Pancreas (tissue), 10 donors: ENCODE results near the gene DHRS2. TPM values are rescaled to one million over a fixed set of nuclear protein-coding genes. Genes with fewer than 3 reads are reported as not detected.
A peak's percentile ranks its signal among the peaks of the same experiment; 100 is the strongest.
"Not testable (repeated sequence)": the region's sequence is repeated elsewhere in the genome, so short reads cannot be mapped to it uniquely, and the experiment has no call there.

Experiments
- ATAC-seq, 4 donors: fragments of 200-7000 bp; cut with Tn5 transposase; one replicate each; pipeline versions ENCODE4 v1.8.0 to v1.9.1; 2020; ENCODE audit warnings: mild to moderate bottlenecking in 4 of 4, moderate library complexity in 4 of 4
- DNase-seq, 6 donors: peaks; one replicate each; pipeline ENCODE4 v3.0.0-alpha.2; 2020
- FAIRE-seq: peaks from 2 replicates; lab custom pipeline; 2012; peaks lifted over from hg19 to GRCh38; lab: Jason Lieb, UNC
- H3K27ac ChIP-seq, 4 donors: fragments of 200-600 bp; sonication (generic); 1 replicate in 3 of 4; 2 replicates in 1 of 4; pipeline versions ENCODE4 v1.5.0 to v1.8.0; 2020
- H3K27me3 ChIP-seq, 4 donors: fragments of 200-600 bp; one replicate each; pipeline ENCODE4 v1.8.0; 2021
- H3K36me3 ChIP-seq, 3 donors: fragments of 200-600 bp; sonication (generic) in 1 of 3; one replicate each; pipeline versions ENCODE4 v1.5.0 to v1.8.0; 2020 to 2021
- H3K4me1 ChIP-seq, 3 donors: fragments of 200-600 bp; one replicate each; pipeline ENCODE4 v1.8.0; 2021
- H3K4me3 ChIP-seq, 4 donors: fragments of 200-600 bp; sonication (generic) in 2 of 4; one replicate each; pipeline versions ENCODE4 v1.5.0 to v1.8.0; 2020 to 2021
- H3K9me3 ChIP-seq, 4 donors: fragments of 200-600 bp; one replicate each; pipeline ENCODE4 v1.8.0; 2021
- CTCF ChIP-seq, 4 donors: fragments of 200-600 bp; sonication (generic) in 3 of 4; IDR thresholded peaks; one replicate each; pipeline versions ENCODE4 v1.5.0 to v1.8.0; 2021; ENCODE audit warnings: antibody characterized with exemption in 4 of 4
- WGBS, 2 donors: extraction: QIAGEN DNeasy Blood & Tissue Kit; methylation state at CpG; one replicate each; pipeline ENCODE4 v1.1.7; 2013; 5-methylcytosine and 5-hydroxymethylcytosine counted together
- intact Hi-C, 3 donors: fragments of 100-400 bp; cut with DNase I; formaldehyde crosslinking; loops; one replicate each; pipeline versions ENCODE4 v1.11.1 to v1.14.2; 2022
- polyA plus RNA-seq, 2 donors: library from polyadenylated mRNA; stranded (reverse); fragments of 200-250 nt; gene quantifications; one replicate each; pipeline ENCODE4 v1.2.3, GENCODE V29; 2013
- total RNA-seq, 6 donors: library from RNA; stranded (reverse); fragmentation: NEBNext Ultra II Directional in 4 of 6; extraction: Animal tissue kit (Norgen Biotek cat#: 25700) in 4 of 6; gene quantifications; one replicate each; pipeline versions ENCODE4 v1.2.1 to v1.2.4, GENCODE V29; 2021 to 2023
- donor health status: healthy with polysubstance abuse.
- donor health status: DM: no; HTN: no; CAD: no; lungs with moderate emphysema.
- donor health status: DM: no; HTN: no; CAD: no.
- donor health status: control.
- donor health status: control.
- donor health status: Bipolar disorder and iron deficiency.
- donor health status: DM: yes; HTN: yes; CAD: no.
- donor health status: DM: no; HTN: no; CAD: no.
- donor health status: DM: no; HTN: no; CAD: no.
- donor health status: DM: yes; HTN: yes; CAD: no.

Gene DHRS2
- total and polyA plus RNA-seq, 8 donors = 0.43 to 21.6 (median 4.8) TPM

GRCh38 chr14:23672200-23672599 is 36.0 kb downstream of the DHRS2 start:
- no peak for ATAC-seq

GRCh38 chr14:23675337-23675736 is 39.2 kb downstream of the DHRS2 start:
- no peaks in the 10 kb centered on the region for H3K4me1 ChIP-seq
- WGBS, 2 donors = 61 to 69% methylated on average over 2 of the region's 2 CpGs

More at GRCh38 chr14:23672200-23672599, 36.0 kb downstream of the DHRS2 start:
- no peak for TF ChIP-seq CTCF (IDR thresholded peaks at IDR 0.05)
- Histone ChIP-seq H3K36me3 (no peaks in the 10 kb centered on the region), H3K4me1 (no peaks in the 10 kb centered on the region), H3K4me3 (no peak overlapping the region), H3K27ac (no peak overlapping the region), H3K27me3 (no peaks in the 10 kb centered on the region), H3K9me3 (no peaks in the 10 kb centered on the region)
- FAIRE-seq (no peak), DNase-seq (no peak)
- intact Hi-C loops = loop anchor here in 1 of 3 donors (2.0 kb wide), 1 partner anchor 17 kb away; no protein-coding TSS in a partner anchor
- WGBS, 2 donors = 93 to 100% methylated on average over 1 of the region's 1 CpG

GRCh38 chr14:23675906-23676305 is 39.7 kb downstream of the DHRS2 start:
- intact Hi-C loops = no loop called here
- Histone ChIP-seq H3K4me3 (no peak overlapping the region), H3K9me3 (no peaks in the 10 kb centered on the region), H3K27me3 (no peaks in the 10 kb centered on the region), H3K27ac (no peak overlapping the region), H3K4me1 (no peaks in the 10 kb centered on the region), H3K36me3 (no peaks in the 10 kb centered on the region)
- DNase-seq = no peak
- ATAC-seq = no peak
- FAIRE-seq = no peak
- 85 to 93% methylated on average over 4 of the region's 4 CpGs for WGBS, 2 donors
- no peak for TF ChIP-seq CTCF (IDR thresholded peaks at IDR 0.05)

More at GRCh38 chr14:23675337-23675736, 39.2 kb downstream of the DHRS2 start:
- intact Hi-C loops = no loop called here
- Histone ChIP-seq H3K36me3 (no peaks in the 10 kb centered on the region), H3K27ac (no peak overlapping the region), H3K9me3 (no peaks in the 10 kb centered on the region), H3K27me3 (no peaks in the 10 kb centered on the region), H3K4me3 (no peak overlapping the region)
- ATAC-seq = no peak
- no peak for TF ChIP-seq CTCF (IDR thresholded peaks at IDR 0.05)
- DNase-seq = no peak
- no peak for FAIRE-seq

GRCh38 chr14:23681337-23681736 is 45.2 kb downstream of the DHRS2 start:
- 85 to 87% methylated on average over 1 of the region's 1 CpG for WGBS, 2 donors
- Histone ChIP-seq H3K4me1 (no peaks in the 10 kb centered on the region), H3K4me3 (no peak overlapping the region), H3K27ac (no peak overlapping the region), H3K9me3 (no peaks in the 10 kb centered on the region), H3K36me3 (no peaks in the 10 kb centered on the region), H3K27me3 (no peaks in the 10 kb centered on the region)
- DNase-seq (no peak), FAIRE-seq (no peak), ATAC-seq (no peak)
- TF ChIP-seq CTCF (IDR thresholded peaks at IDR 0.05) = no peak
- intact Hi-C loops = no loop called here

GRCh38 chr14:23689709-23690514 is 53.7 kb downstream of the DHRS2 start:
- intact Hi-C loops, FAIRE-seq: not testable (repeated sequence)
- 68 to 70% methylated on average over 3 of the region's 3 CpGs for WGBS, 2 donors

More at GRCh38 chr14:23689709-23690514, 53.7 kb downstream of the DHRS2 start:
- ATAC-seq = peak in 2 of 4 donors; percentile 12 to 48
- H3K4me3 ChIP-seq, H3K27ac ChIP-seq, DNase-seq, H3K36me3 ChIP-seq, H3K27me3 ChIP-seq, H3K9me3 ChIP-seq: not testable (repeated sequence)
- peaks cover 7 to 26% (median 11%) of the 10 kb centered on the region in 3 donors for H3K4me1 ChIP-seq
